ENCODE results near the gene IKZF2.

- no peak for TF ChIP-seq POLR2A (IDR thresholded peaks at IDR 0.05; ENCODE audit: low read depth, low read length)
- TF ChIP-seq POLR2AphosphoS5 (IDR thresholded peaks at IDR 0.05; ENCODE audit: low read depth, low read length), result no peak
These were observed 3.9 kb downstream of the IKZF2 start for GRCh38 chr2:213147538-213147937.
